Lower leg skin (tissue), 4 donors: ENCODE results near the gene OVCA2. TPM values are rescaled to one million over a fixed set of nuclear protein-coding genes. Genes with fewer than 3 reads are reported as not detected.
A peak's percentile ranks its signal among the peaks of the same experiment; 100 is the strongest.

Experiments used
- DNase-seq, 2 donors: peaks; one replicate each; pipeline ENCODE4 v3.0.0-alpha.2; 2019; ENCODE audit warnings: low spot score in 2 of 2
- H3K4me3 ChIP-seq: fragments of 200-600 bp; sonication (generic); 2 replicates; pipeline ENCODE4 v1.5.1; 2017; ENCODE audit warnings: mild to moderate bottlenecking, low read depth; ENCODE audit not compliant: poor library complexity, severe bottlenecking
- CTCF ChIP-seq, 3 donors: fragments of 450-650 bp; IDR thresholded peaks; one replicate each; pipeline ENCODE4 v1.5.1; 2016; ENCODE audit warnings: antibody characterized with exemption in 3 of 3, mild to moderate bottlenecking in 3 of 3, moderate library complexity in 2 of 3
- POLR2A ChIP-seq, 2 donors: fragments of 450-650 bp; IDR thresholded peaks; one replicate each; pipeline ENCODE4 v1.6.1; 2016 to 2017; ENCODE audit warnings: antibody characterized with exemption in 2 of 2, mild to moderate bottlenecking in 1 of 2, moderate library complexity in 1 of 2
- WGBS, 2 donors: methylation state at CpG; one replicate each; pipeline ENCODE4 v1.1.5; 2018; 5-methylcytosine and 5-hydroxymethylcytosine counted together
- intact Hi-C: fragments of 100-400 bp; cut with DNase I; formaldehyde crosslinking; loops from one replicate; pipeline ENCODE4 v1.15.0; 2023; ENCODE audit warnings: low total_unique reads
- total RNA-seq, 4 donors: library from RNA; depleted of rRNA; stranded (reverse); fragments of >200 nt; gene quantifications; one replicate each; pipeline ENCODE4 v1.1.0, GENCODE V29; 2016

Gene OVCA2
- total RNA-seq, 4 donors from 2014 or later, result 34.2 to 51.5 (median 40.3) TPM

GRCh38 chr17:2083613-2084035 lies 41.8 kb downstream of the OVCA2 start:
- peak in 1 of 2 donors; percentile 85 for DNase-seq
- TF ChIP-seq CTCF (IDR thresholded peaks at IDR 0.05) (no peak), POLR2A (IDR thresholded peaks at IDR 0.05) (no peak)
- no peak overlapping the region for H3K4me3 ChIP-seq
- WGBS, 2 donors, result 59 to 62% methylated on average over 7 of the region's 7 CpGs
- intact Hi-C loops, result no loop called here

GRCh38 chr17:2084036-2084765 lies 42.4 kb downstream of the OVCA2 start:
- DNase-seq, result peak; percentile 74 to 91
- TF ChIP-seq POLR2A (IDR thresholded peaks at IDR 0.05), result no peak
- TF ChIP-seq CTCF (IDR thresholded peaks at IDR 0.05), result no peak
- intact Hi-C loops, result no loop called here
- no peak overlapping the region for H3K4me3 ChIP-seq
- 23 to 25% methylated on average over 8 of the region's 8 CpGs for WGBS, 2 donors

- TF ChIP-seq CTCF (IDR thresholded peaks at IDR 0.05) (no peak), POLR2A (IDR thresholded peaks at IDR 0.05) (no peak)
- 24 to 39% methylated on average over 13 of the region's 13 CpGs for WGBS, 2 donors
- H3K4me3 ChIP-seq, result no peak overlapping the region
- intact Hi-C loops, result no loop called here
- DNase-seq, result peak; percentile 71 to 93
These were observed 43.2 kb downstream of the OVCA2 start for GRCh38 chr17:2084766-2085647.

GRCh38 chr17:2085648-2085949 lies 43.8 kb downstream of the OVCA2 start:
- TF ChIP-seq CTCF (IDR thresholded peaks at IDR 0.05) (no peak), POLR2A (IDR thresholded peaks at IDR 0.05) (no peak)
- no peak for DNase-seq
- intact Hi-C loops, result no loop called here
- no peak overlapping the region for H3K4me3 ChIP-seq
- WGBS, 2 donors, result 37 to 51% methylated on average over 5 of the region's 5 CpGs

GRCh38 chr17:2086306-2086705 lies 44.5 kb downstream of the OVCA2 start:
- 71 to 74% methylated on average over 3 of the region's 3 CpGs for WGBS, 2 donors
- no peak for DNase-seq

More at GRCh38 chr17:2086306-2086705, 44.5 kb downstream of the OVCA2 start:
- no peak overlapping the region for H3K4me3 ChIP-seq
- TF ChIP-seq POLR2A (IDR thresholded peaks at IDR 0.05) (no peak), CTCF (IDR thresholded peaks at IDR 0.05) (no peak)
- intact Hi-C loops, result no loop called here
